ENCODE measurements around the gene HEBP1. TPM values are rescaled to one million over a fixed set of nuclear protein-coding genes. Genes with fewer than 3 reads are reported as not detected.

HEBP1 gene
- total and polyA plus RNA-seq, 4 donors, result 27.7 to 70.0 (median 50.3) TPM

DNA sequence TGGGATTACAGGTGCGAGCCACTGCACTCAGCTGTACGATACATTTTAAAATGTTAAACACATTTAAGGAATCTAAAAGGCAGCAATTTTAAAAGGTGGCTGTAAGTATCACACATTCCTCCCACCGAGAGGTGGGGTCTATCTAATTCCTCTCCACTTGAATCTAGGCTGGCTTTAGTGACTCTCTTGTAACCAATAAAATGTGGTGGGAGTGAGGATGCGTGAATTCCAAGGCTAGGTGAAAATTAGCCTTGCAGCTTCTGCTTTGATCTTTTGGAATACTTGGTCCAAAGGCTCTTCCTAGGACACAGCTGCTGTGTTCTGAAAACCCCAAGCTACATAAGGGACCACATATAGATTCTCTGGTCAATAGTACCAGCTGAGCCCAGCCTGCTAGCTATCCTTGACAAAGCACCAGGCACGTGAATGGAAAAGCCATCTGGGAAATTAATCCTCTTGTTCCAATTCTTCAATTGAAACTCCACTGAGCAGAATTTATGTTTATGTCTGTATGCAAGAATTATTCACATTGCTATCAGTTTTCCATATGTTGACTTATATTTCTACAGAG lies 39.3 kb downstream of the HEBP1 start:
- H3K4me3 ChIP-seq (ENCODE audit: low read depth in 1 of 3, low read length in 3 of 3), result no peak overlapping the region
- DNase-seq (ENCODE audit: low spot score), result no peak
- H3K27ac ChIP-seq (ENCODE audit: low read depth in 1 of 2, low read length in 2 of 2), result no peak overlapping the region
- no peaks in the 10 kb centered on the region for H3K36me3 ChIP-seq (ENCODE audit: control insufficient read depth in 4 of 4, insufficient read depth in 3 of 4, low read depth in 1 of 4, low read length in 3 of 4)
- no peak for TF ChIP-seq RAD21 (IDR thresholded peaks at IDR 0.05)
- no peak for TF ChIP-seq JUND (IDR thresholded peaks at IDR 0.05)
- TF ChIP-seq FOXA2 (IDR thresholded peaks at IDR 0.05), result no peak
- TF ChIP-seq, protein P1, sequence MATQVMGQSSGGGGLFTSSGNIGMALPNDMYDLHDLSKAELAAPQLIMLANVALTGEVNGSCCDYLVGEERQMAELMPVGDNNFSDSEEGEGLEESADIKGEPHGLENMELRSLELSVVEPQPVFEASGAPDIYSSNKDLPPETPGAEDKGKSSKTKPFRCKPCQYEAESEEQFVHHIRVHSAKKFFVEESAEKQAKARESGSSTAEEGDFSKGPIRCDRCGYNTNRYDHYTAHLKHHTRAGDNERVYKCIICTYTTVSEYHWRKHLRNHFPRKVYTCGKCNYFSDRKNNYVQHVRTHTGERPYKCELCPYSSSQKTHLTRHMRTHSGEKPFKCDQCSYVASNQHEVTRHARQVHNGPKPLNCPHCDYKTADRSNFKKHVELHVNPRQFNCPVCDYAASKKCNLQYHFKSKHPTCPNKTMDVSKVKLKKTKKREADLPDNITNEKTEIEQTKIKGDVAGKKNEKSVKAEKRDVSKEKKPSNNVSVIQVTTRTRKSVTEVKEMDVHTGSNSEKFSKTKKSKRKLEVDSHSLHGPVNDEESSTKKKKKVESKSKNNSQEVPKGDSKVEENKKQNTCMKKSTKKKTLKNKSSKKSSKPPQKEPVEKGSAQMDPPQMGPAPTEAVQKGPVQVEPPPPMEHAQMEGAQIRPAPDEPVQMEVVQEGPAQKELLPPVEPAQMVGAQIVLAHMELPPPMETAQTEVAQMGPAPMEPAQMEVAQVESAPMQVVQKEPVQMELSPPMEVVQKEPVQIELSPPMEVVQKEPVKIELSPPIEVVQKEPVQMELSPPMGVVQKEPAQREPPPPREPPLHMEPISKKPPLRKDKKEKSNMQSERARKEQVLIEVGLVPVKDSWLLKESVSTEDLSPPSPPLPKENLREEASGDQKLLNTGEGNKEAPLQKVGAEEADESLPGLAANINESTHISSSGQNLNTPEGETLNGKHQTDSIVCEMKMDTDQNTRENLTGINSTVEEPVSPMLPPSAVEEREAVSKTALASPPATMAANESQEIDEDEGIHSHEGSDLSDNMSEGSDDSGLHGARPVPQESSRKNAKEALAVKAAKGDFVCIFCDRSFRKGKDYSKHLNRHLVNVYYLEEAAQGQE (IDR thresholded peaks at IDR 0.05), result no peak
- TF ChIP-seq, protein P2, sequence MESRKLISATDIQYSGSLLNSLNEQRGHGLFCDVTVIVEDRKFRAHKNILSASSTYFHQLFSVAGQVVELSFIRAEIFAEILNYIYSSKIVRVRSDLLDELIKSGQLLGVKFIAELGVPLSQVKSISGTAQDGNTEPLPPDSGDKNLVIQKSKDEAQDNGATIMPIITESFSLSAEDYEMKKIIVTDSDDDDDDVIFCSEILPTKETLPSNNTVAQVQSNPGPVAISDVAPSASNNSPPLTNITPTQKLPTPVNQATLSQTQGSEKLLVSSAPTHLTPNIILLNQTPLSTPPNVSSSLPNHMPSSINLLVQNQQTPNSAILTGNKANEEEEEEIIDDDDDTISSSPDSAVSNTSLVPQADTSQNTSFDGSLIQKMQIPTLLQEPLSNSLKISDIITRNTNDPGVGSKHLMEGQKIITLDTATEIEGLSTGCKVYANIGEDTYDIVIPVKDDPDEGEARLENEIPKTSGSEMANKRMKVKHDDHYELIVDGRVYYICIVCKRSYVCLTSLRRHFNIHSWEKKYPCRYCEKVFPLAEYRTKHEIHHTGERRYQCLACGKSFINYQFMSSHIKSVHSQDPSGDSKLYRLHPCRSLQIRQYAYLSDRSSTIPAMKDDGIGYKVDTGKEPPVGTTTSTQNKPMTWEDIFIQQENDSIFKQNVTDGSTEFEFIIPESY (IDR thresholded peaks at IDR 0.05), result no peak
- TF ChIP-seq YY1 (IDR thresholded peaks at IDR 0.05), result no peak
- TF ChIP-seq, protein P3, sequence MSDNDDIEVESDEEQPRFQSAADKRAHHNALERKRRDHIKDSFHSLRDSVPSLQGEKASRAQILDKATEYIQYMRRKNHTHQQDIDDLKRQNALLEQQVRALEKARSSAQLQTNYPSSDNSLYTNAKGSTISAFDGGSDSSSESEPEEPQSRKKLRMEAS (IDR thresholded peaks at IDR 0.05), result no peak
- TF ChIP-seq, protein P4, sequence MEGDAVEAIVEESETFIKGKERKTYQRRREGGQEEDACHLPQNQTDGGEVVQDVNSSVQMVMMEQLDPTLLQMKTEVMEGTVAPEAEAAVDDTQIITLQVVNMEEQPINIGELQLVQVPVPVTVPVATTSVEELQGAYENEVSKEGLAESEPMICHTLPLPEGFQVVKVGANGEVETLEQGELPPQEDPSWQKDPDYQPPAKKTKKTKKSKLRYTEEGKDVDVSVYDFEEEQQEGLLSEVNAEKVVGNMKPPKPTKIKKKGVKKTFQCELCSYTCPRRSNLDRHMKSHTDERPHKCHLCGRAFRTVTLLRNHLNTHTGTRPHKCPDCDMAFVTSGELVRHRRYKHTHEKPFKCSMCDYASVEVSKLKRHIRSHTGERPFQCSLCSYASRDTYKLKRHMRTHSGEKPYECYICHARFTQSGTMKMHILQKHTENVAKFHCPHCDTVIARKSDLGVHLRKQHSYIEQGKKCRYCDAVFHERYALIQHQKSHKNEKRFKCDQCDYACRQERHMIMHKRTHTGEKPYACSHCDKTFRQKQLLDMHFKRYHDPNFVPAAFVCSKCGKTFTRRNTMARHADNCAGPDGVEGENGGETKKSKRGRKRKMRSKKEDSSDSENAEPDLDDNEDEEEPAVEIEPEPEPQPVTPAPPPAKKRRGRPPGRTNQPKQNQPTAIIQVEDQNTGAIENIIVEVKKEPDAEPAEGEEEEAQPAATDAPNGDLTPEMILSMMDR (IDR thresholded peaks at IDR 0.05; ENCODE audit: low read depth, low read length, missing input control), result no peak
- no peak for TF ChIP-seq TAF1 (conservative IDR thresholded peaks at IDR 0.05)
- TF ChIP-seq NR2F2 (IDR thresholded peaks at IDR 0.05), result no peak
- no peak for TF ChIP-seq HNF4G (IDR thresholded peaks at IDR 0.05)
- TF ChIP-seq, protein P5, sequence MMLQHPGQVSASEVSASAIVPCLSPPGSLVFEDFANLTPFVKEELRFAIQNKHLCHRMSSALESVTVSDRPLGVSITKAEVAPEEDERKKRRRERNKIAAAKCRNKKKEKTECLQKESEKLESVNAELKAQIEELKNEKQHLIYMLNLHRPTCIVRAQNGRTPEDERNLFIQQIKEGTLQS (IDR thresholded peaks at IDR 0.05), result no peak
- TF ChIP-seq HNF4A (conservative IDR thresholded peaks at IDR 0.05), result no peak
- no peak for TF ChIP-seq RXRA (IDR thresholded peaks at IDR 0.05)
- TF ChIP-seq EGR1 (IDR thresholded peaks at IDR 0.05; ENCODE audit: low read depth in 2 of 2), result no peak
- no peak for TF ChIP-seq GABPA (IDR thresholded peaks at IDR 0.05 in 1 of 2, conservative IDR thresholded peaks at IDR 0.05 in 1 of 2)
- no peak for TF ChIP-seq SP1 (IDR thresholded peaks at IDR 0.05)
- TF ChIP-seq FOXA1 (IDR thresholded peaks at IDR 0.05), result no peak
- WGBS, result 95% methylated on average over 5 of the region's 5 CpGs
- no peak overlapping the region for H3K9ac ChIP-seq (ENCODE audit: low read depth in 1 of 2, low read length in 2 of 2)
- H3K4me1 ChIP-seq (ENCODE audit: control insufficient read depth in 4 of 4, insufficient read depth in 4 of 4, low read length in 3 of 4), result no peaks in the 10 kb centered on the region
- H3K9me3 ChIP-seq (ENCODE audit: control insufficient read depth in 4 of 4, low read length in 3 of 4), result no peaks in the 10 kb centered on the region
- no peaks in the 10 kb centered on the region for H3K27me3 ChIP-seq (ENCODE audit: control insufficient read depth in 4 of 4, insufficient read depth in 4 of 4, low read length in 3 of 4)
